SK-N-DZ (cell line): ENCODE results near the gene KRTAP12-3.
"Not testable (repeated sequence)": the region's sequence is repeated elsewhere in the genome, so short reads cannot be mapped to it uniquely, and the experiment has no call there.

Experiments used
- DNase-seq: peaks from one replicate; pipeline ENCODE4 v3.0.0-alpha.2; 2015; ENCODE audit warnings: low spot score

KRTAP12-3 gene

DNA sequence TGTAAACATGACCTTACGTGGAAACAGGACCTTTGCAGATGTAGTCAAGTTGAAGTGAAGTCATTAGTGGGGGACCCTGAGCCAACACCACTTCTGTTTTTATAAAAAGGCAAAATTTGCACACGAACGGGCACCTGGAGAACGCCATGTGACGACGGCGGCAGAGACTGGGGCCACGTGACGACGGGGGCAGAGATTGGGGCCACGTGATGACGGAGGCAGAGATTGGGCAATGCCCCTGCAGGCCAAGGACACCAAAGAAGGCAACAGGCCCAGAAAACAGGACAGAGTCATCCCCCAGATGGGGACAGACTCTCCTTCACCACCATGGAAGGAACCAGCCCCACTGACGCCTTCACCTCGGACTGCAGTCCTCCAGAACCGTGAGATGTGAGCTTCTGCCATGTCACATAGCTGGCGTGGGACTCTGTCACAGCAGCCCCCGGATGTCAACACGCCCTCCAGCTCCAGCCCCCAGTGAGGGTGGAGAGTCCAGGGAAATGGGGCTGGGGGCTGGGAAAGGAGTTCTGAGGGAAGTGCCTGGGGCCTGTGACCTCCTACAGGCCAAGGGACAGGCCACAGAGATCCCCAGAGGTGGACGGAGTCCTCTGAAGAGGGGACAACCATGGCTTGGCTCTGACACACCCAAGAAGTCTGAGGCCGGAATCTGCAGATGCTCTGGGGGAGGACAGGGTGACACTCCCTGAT is 7.3 kb upstream of the KRTAP12-3 start:
- no peak for DNase-seq

GRCh38 chr21:44650973-44651675 is 6.6 kb upstream of the KRTAP12-3 start:
- no peak for DNase-seq

DNA sequence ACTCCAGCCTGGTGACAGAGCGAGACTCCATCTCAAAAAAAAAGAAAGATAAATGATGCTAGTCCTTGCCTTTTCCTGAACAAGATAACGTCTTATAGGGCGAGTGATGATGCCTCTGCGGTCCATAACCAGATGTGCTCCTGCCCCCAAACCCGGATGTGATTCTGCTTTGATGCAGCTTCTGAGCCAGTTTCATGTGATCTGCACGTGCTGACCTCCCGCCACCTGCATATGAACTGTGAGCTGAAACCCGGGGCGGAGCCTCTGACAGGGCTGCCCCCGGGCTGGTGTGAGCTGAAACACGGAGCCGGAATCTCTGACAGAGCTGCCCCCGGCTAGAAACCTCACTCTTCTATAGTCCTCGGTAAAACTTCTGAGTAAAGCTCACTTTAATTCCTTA is 4.6 kb upstream of the KRTAP12-3 start:
- DNase-seq, result no peak

GRCh38 chr21:44653656-44654575 is 3.8 kb upstream of the KRTAP12-3 start:
- no peak for DNase-seq

DNA sequence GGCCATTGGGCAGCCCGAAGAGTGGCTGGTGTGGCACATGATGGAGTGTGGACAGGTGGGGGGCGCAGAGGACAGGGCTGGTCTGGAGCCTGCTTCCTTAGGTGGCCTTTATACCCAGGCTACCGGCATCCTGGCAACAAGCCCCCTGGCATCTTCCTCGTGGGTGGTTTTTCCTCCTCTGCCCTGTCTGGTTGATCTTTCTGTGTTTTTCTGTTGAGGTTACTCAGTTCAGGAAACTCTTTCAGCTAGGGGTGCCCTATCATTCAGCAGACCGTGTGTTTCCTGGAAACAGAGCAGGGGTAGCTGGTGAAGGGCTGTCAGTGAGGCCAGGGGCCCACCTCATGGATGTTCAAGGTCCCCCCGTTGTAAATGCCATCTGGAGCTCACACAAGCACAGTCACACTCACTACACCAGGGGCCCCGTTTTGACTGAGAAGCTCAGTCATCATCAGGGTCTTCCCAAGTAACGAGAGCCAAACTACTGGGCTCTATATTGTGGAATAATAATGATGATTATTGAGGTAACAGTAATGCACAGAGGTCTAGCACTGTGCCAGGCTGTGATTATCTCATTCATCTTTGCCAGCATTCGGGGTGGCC is 3.1 kb upstream of the KRTAP12-3 start, which contains the start of gene KRTAP12-4:
KRTAP12-4 (minus strand) TSS at position 84 of the 600 bp plus-strand sequence; CDS start at position 39, 45 bp downstream.
- DNase-seq, result no peak

- no peak for DNase-seq
Measured at GRCh38 chr21:44656868-44657267, 864 bp upstream of the KRTAP12-3 start.

DNA sequence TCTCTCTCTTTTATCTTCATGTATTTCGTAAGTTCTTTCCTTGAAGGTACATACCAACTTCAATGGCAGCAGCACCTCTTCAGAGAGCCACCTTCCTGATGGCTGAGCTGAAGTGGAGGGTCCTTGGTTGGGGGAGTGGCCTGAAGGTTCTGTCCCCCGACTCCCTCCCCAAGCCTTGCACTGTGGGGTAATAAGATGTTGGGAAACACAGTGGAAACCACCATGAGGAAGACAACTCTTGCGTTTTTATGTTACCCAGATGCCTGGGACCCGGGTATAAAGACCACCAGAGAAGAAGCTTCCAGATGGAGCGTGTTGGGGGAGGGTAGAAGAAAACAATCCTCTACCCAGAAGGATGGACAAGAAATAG is 794 bp downstream of the KRTAP12-3 start:
- no peak for DNase-seq

DNA sequence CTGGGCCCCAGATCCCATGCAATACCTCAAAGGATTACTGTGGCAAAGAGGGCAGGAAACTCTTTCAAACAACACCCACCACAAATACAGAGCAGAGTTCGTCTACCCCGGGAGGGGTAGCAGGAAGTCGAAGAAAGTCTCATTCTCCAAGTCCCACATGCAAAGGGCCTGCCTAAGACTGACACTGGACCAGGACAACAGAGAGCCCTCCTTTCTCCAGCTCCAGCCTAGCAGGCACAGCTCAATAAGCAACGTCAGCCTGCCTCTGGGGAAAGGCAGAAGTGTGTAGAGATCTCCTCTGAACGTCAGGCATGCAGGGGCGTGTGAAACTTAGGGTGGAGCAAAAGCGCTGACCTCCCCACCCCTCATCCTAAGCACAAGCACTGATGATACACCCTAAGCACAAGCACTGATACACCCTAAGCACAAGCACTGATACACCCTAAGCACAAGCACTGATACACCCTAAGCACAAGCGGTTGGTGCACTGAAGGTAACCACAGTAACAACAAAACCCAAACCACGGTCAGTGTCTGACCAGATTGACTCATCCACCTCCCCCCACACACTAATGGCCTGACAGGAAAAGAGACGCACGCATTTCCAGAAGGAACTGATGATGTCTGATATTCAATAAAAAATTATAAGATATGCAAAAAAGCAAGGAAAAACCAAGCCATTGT is 1.3 kb downstream of the KRTAP12-3 start:
- DNase-seq, result no peak

- DNase-seq, result not testable (repeated sequence)
Measured at GRCh38 chr21:44661567-44661966, 3.8 kb downstream of the KRTAP12-3 start.

- no peak for DNase-seq
Measured at GRCh38 chr21:44664691-44665090, 7.0 kb downstream of the KRTAP12-3 start.

DNA sequence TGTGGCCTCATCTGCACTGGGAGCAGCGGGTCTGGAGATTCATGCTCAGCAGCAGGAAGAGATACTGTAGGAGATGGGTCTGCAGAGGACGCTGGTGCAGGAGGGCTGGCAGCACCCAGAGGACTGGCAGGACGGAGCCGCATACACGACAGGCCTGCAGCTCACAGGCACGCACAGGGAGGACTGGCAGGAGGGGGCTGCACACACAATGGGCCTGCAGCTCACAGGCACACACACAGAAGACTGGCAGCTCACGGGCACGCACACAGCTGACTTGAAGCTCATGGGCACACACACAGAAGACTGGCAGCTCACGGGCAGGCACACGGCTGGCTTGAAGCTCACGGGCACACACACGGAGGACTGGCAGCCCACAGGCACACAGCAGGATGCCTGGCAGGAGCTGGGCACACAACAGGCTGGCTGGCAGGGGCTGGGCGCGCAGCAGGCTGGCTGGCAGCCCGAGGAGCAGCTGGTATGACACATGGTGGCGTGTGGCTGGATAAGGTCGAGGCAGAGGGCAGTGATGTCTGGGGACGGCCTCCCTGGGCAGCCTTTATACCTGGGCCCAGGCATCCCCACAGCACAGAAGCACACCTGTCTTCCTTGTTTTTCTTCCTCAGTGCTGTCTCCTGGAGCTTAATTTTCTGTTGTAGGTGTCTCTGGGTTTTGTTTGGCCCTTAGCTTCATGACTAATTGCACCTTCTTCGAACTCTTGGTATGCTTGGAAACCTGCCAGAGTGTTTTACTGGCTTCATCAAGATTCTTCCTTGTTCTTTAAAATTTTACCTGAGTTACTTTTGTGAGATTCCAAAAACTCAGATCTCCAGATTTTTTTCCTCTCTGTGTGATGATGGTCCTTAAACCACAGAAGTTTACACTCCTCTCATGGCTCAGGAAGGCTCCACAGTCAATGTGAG is 8.9 kb downstream of the KRTAP12-3 start, which contains the start of gene KRTAP12-2:
KRTAP12-2 (minus strand) TSS at position 527 of the 920 bp plus-strand sequence; CDS start at position 486, 41 bp downstream.
- DNase-seq, result no peak

DNA sequence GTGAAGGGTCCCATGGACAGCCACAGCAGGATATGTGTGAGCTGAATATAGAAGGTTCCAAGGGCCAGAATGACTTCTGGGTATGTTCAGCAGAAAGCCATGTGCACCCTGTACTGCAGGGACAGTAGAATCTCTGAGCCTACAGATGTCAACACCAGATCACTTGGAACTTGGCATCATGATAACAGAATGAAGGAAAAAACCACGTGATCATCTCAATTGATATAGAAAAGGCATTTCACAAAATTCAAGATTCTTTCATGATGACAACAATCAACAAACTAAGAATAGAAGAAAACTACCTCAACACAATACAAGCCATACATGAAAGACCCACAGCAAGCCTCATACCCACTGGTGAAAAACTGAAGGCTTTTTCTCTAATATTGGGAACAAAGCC is 9.9 kb downstream of the KRTAP12-3 start:
- DNase-seq, result no peak

- DNase-seq, result no peak
Measured at GRCh38 chr21:44670642-44671432, 13.1 kb downstream of the KRTAP12-3 start.

DNA sequence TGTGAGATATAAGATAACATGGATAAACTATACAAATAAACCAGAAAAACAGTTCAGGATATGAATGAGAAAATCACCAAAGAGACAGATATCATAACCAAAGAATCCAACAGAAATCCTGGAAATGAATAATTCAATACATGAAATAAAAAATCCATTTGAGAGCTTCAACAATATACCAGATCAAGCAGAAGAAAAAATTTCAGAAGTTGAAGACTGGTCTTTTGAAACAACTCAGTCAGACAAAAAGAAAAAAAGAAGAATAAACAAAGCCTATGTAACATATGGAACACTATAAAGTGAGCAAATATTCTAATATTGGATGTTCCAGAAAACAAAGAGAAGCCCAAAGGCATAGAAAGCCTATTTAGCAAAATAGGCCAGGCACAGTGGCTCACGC is 14.2 kb downstream of the KRTAP12-3 start:
- no peak for DNase-seq

- DNase-seq, result no peak
Measured at GRCh38 chr21:44677881-44678280, 20.1 kb downstream of the KRTAP12-3 start.

DNA sequence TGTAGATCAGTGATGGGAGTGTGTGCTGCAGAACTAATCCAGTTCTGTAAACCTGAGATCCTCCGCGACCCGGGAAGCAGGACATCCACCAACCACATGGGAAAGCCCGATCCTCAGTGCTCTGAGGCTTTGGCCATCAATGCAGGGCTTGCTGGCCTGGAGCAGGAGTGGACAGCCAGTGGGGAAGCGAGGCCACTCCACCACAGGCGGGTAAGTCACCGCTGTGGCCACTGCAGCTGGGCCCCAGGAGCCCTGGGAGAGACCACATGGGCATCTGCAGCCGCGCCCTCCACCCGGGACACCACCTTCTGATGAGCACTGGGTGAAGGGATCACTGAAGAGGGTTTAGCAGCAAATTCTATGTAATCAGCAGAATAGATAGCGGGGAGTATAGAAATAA is 23.4 kb downstream of the KRTAP12-3 start:
- no peak for DNase-seq

DNA sequence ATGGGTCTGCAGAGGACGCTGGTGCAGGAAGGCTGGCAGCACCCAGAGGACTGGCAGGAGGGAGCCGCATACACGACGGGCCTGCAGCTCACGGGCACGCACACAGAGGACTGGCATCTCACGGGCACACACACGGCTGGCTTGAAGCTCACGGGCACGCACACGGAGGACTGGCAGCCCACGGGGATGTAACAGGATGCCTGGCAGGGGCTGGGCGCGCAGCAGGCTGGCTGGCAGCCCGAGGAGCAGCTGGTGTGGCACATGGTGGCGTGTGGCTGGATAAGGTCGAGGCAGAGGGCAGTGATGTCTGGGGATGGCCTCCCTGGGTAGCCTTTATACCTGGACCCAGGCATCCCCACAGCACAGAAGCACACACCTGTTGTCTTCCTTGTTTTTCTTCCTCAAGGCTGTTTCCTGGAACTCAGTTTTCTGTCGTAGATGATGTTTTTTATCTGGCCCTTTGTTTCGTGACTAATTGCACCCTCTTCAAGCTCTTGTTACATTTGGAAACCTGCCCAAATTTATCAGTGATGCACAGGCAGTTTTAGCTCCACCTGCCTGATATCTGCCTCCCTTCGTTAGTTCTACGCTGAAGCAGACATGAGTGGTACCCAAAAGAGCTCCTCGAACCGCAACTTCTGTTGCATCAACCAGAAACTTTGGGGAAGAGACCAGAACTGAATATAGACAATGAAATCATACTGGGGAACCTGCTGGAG is 24.3 kb downstream of the KRTAP12-3 start, which contains the start of gene KRTAP12-1:
KRTAP12-1 (minus strand) TSS at position 303 of the 719 bp plus-strand sequence; CDS start at position 263, 40 bp downstream.
- DNase-seq, result no peak

DNA sequence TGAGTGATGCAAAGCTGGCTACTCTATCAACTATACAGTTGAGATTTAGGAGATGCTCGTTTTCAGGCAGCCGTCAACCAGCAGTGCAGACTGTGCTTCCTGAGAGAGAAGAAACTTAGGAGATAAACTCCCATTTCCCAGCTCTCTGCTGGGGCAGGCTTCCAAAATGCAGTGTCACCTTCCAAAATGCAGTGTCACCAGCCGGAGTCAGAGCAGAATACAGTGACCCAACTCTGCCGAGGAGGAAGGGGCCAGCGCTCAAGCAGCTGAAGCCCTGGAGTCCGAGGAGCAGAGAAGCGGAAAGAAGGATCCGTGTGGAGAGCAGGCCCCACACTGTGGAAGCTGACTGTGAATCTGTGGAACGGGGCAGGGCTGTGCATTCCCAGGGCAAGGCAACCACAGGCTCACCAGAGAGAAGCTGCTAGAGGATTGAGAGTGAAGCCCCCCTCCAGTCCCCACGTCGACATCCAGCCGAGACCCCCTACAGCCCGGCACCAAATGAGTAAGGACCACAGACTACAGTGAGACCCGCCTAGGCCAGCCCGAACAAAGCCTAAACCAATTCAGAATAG is 24.9 kb downstream of the KRTAP12-3 start:
- no peak for DNase-seq
